PC-3 (cell line): ENCODE measurements around the gene ACADSB. TPM values are rescaled to one million over a fixed set of nuclear protein-coding genes. Genes with fewer than 3 reads are reported as not detected.

ENCODE experiments used
- ATAC-seq: fragments of 200-7000 bp; cut with Tn5 transposase; 2 replicates; pipeline ENCODE4 v1.9.1; 2020; ENCODE audit warnings: mild to moderate bottlenecking, moderate library complexity
- BruUV-seq: library from RNA; stranded (reverse); fragments of 400-500 nt; replicated peaks from 2 replicates; lab custom pipeline; 2021; lab: Mats Ljungman, UMichigan
- CTCF ChIA-PET: fragments of 300-600 bp; sonication (Branson Sonifier 250); formaldehyde crosslinking; loops from one replicate; lab custom pipeline; 2022; ENCODE audit warnings: antibody characterized with exemption; lab: Charles Lee
- POLR2A ChIA-PET: fragments of 300-600 bp; sonication (Branson Sonifier 250); formaldehyde crosslinking; loops from one replicate; lab custom pipeline; 2022; ENCODE audit warnings: antibody characterized with exemption; ENCODE audit not compliant: unreplicated experiment; lab: Charles Lee
- DNase-seq: peaks from one replicate; pipeline ENCODE4 v3.0.0-alpha.2; 2015
- H2AFZ ChIP-seq: fragments of 300-600 bp; sonication (generic); 2 replicates; pipeline ENCODE4 v1.6.0; 2016; ENCODE audit warnings: antibody characterized with exemption, low read length
- H3F3A ChIP-seq: fragments of 300-600 bp; sonication (generic); one replicate; pipeline ENCODE4 v1.6.0; 2017; ENCODE audit warnings: antibody characterized with exemption, low read length, control low read depth, mild to moderate bottlenecking; ENCODE audit not compliant: unreplicated experiment
- H3K27ac ChIP-seq: fragments of 300-600 bp; sonication (generic); 2 replicates; pipeline ENCODE4 v1.5.1; 2016; ENCODE audit warnings: mild to moderate bottlenecking, low read length
- H3K27me3 ChIP-seq: fragments of 300-600 bp; sonication (generic); 2 replicates; pipeline ENCODE4 v1.6.1; 2016; ENCODE audit warnings: low read length, mixed read lengths
- H3K36me3 ChIP-seq: fragments of 300-600 bp; sonication (generic); 2 replicates; pipeline ENCODE4 v1.6.1; 2016; ENCODE audit warnings: low read depth, mixed run types, low read length, mixed read lengths
- H3K4me1 ChIP-seq: fragments of 300-600 bp; sonication (generic); 2 replicates; pipeline ENCODE4 v1.5.1; 2016; ENCODE audit warnings: low read length; ENCODE audit not compliant: insufficient read depth
- H3K4me2 ChIP-seq: fragments of 300-600 bp; sonication (generic); 2 replicates; pipeline ENCODE4 v1.6.0; 2016; ENCODE audit warnings: low read length
- H3K4me3 ChIP-seq: fragments of 300-600 bp; sonication (generic); 2 replicates; pipeline ENCODE4 v1.5.1; 2016; ENCODE audit warnings: mild to moderate bottlenecking, low read length, mixed read lengths
- H3K79me2 ChIP-seq: fragments of 300-600 bp; sonication (generic); 2 replicates; pipeline ENCODE4 v1.6.1; 2017; ENCODE audit warnings: low read length, mixed read lengths
- H3K9ac ChIP-seq: fragments of 300-600 bp; sonication (generic); 2 replicates; pipeline ENCODE4 v1.6.0; 2016; ENCODE audit warnings: mild to moderate bottlenecking, low read length
- H3K9me2 ChIP-seq: fragments of 300-600 bp; sonication (generic); replicated peaks from 2 replicates; pipeline ENCODE4 v1.6.1; 2016; ENCODE audit warnings: mixed run types, low read length, mixed read lengths
- H3K9me3 ChIP-seq: fragments of 300-600 bp; sonication (generic); 2 replicates; pipeline ENCODE4 v1.6.1; 2016; ENCODE audit warnings: low read length, mixed read lengths
- H4K20me1 ChIP-seq: fragments of 300-600 bp; sonication (generic); 2 replicates; pipeline ENCODE4 v1.6.1; 2016; ENCODE audit warnings: low read length, mixed read lengths
- EZH2 ChIP-seq: fragments of 300-600 bp; sonication (generic); IDR thresholded peaks from one replicate; pipeline ENCODE4 v1.6.1; 2017; ENCODE audit warnings: antibody characterized with exemption, mild to moderate bottlenecking, low read length; ENCODE audit not compliant: unreplicated experiment
- EZH2phosphoT487 ChIP-seq: fragments of 300-600 bp; sonication (generic); IDR thresholded peaks from 2 replicates; pipeline ENCODE4 v1.6.1; 2018; ENCODE audit warnings: mild to moderate bottlenecking, antibody characterized with exemption, low read length, borderline replicate concordance
- intact Hi-C: fragments of 100-400 bp; cut with micrococcal nuclease; formaldehyde crosslinking; loops from 2 replicates; pipeline ENCODE4 v1.9.0; 2023
- total RNA-seq: library from RNA; depleted of rRNA; stranded (reverse); fragments of >200 nt; gene quantifications from 2 replicates; pipeline ENCODE4 v1.2.3, GENCODE V29; 2014
- TF ChIP-seq, protein P1 (sequence below): fragments of 300-600 bp; sonication (generic); conservative IDR thresholded peaks from 2 replicates; pipeline ENCODE4 v1.5.1; 2017; ENCODE audit warnings: antibody characterized with exemption, low read depth, mild to moderate bottlenecking, low read length

Gene ACADSB
- total RNA-seq, 1 experiment from 2014 or later: 3.2 TPM

DNA sequence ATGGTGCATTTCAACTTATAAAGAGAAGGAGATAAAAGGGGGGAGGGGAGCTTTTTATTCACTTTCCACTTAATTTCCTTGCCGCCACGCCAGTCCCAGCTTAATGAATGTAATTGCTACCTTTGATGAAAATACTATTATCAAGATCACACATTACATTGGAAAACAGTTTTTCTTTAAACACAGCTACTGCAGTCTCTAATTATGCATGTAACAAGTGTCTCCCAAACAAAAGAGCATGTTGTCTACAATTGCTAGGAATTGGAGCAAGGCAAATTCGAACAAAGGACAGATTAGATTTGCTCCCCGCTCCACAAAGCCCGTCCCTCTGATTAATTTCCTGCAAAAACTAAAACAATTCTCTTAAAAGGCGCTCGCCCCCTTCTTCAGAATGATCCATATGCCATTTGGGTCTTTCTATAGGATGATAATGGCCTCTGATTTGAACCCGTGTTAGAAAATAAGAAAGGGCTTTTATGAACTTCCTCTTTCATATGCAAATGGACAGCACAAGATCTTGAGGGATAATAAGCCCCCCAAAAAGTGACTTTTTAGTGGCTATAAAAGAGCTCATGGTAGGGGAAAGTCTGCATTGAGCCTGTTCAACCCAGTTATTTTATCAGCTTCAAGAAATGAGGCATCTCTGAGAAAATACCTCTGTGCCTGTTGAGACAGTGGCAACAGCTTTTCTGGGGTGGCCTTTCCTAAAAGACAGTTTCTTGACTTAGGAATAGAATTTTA, 60.6 kb downstream of the ACADSB start:
- ChIA-PET CTCF (no interaction called here), POLR2A (no interaction called here)
- no peaks in the 10 kb centered on the region for H4K20me1 ChIP-seq
- H3K9me2 ChIP-seq: no peaks in the 10 kb centered on the region
- ATAC-seq: no peak
- no peaks in the 10 kb centered on the region for H3K36me3 ChIP-seq
- no peak overlapping the region for H3K4me2 ChIP-seq
- TF ChIP-seq EZH2phosphoT487: no peak
- H3K9me3 ChIP-seq: no peaks in the 10 kb centered on the region
- intact Hi-C loops: no loop called here
- no peak overlapping the region for H3K27ac ChIP-seq
- no peaks in the 10 kb centered on the region for H3K79me2 ChIP-seq
- no TSS peak for BruUV-seq
- no peak overlapping the region for H2AFZ ChIP-seq
- H3K9ac ChIP-seq: no peak overlapping the region
- peaks cover 27% of the 10 kb centered on the region for H3K27me3 ChIP-seq
- H3K4me1 ChIP-seq: no peaks in the 10 kb centered on the region
- no peak for DNase-seq
- H3K4me3 ChIP-seq: no peak overlapping the region
- no peaks in the 10 kb centered on the region for H3F3A ChIP-seq

DNA sequence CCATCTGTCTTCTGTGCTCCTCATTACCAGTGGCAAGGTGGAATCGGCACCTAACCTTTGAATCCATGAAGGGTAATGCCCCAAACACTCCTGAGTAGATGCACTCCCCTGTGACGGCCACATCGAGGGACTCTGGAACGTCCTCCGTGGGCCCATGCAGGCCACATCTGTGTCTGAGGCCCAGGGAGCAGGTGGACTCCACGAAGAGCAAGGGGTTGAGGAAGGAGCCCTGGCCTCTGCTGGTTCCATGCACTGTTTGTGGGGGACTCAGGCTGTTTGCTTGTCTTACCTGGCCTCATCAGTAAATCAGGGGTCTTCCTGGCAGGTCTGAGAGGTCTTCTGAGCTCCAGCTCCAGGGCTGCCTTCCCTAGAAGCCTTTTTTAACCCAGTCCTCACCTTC, 64.4 kb downstream of the ACADSB start:
- Histone ChIP-seq H2AFZ (no peak overlapping the region), H3K36me3 (no peaks in the 10 kb centered on the region), H3K27ac (no peak overlapping the region), H3K9me3 (no peaks in the 10 kb centered on the region), H3K27me3 (peaks cover 17% of the 10 kb centered on the region), H3K9ac (no peak overlapping the region), H3K4me1 (no peaks in the 10 kb centered on the region), H3K79me2 (no peaks in the 10 kb centered on the region), H3K4me3 (no peak overlapping the region), H3K9me2 (no peaks in the 10 kb centered on the region), H3K4me2 (no peak overlapping the region), H3F3A (no peaks in the 10 kb centered on the region), H4K20me1 (no peaks in the 10 kb centered on the region)
- no peak for TF ChIP-seq EZH2
- TF ChIP-seq, protein P1, sequence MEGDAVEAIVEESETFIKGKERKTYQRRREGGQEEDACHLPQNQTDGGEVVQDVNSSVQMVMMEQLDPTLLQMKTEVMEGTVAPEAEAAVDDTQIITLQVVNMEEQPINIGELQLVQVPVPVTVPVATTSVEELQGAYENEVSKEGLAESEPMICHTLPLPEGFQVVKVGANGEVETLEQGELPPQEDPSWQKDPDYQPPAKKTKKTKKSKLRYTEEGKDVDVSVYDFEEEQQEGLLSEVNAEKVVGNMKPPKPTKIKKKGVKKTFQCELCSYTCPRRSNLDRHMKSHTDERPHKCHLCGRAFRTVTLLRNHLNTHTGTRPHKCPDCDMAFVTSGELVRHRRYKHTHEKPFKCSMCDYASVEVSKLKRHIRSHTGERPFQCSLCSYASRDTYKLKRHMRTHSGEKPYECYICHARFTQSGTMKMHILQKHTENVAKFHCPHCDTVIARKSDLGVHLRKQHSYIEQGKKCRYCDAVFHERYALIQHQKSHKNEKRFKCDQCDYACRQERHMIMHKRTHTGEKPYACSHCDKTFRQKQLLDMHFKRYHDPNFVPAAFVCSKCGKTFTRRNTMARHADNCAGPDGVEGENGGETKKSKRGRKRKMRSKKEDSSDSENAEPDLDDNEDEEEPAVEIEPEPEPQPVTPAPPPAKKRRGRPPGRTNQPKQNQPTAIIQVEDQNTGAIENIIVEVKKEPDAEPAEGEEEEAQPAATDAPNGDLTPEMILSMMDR: no peak
- TF ChIP-seq EZH2phosphoT487: no peak
- no TSS peak for BruUV-seq
- CTCF ChIA-PET: no interaction called here
- intact Hi-C loops: no loop called here
- no peak for DNase-seq
- no peak for ATAC-seq
- POLR2A ChIA-PET: no interaction called here

DNA sequence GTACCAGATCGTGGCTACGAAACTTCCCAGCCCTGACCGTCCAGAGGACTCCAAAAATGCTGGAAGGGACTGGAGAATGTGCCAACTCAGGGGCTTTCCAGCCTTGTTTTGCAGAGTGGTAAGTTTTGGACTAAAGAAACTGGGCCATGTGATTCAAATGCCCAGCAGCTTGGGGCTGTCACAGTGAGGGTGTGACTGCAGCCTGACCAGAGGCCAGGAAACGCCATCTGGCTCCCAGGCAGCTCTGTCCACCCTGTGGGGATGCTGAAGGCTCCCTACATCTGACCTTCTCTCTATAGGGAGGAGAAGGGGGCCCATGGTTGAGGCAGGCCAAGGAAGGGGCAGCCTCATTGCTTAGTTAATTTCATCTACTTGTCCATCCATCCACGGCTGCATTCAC, 65.4 kb downstream of the ACADSB start:
- Histone ChIP-seq H3K4me3 (no peak overlapping the region), H3K27ac (no peak overlapping the region), H3K9me3 (no peaks in the 10 kb centered on the region), H3K9me2 (no peaks in the 10 kb centered on the region), H3F3A (no peaks in the 10 kb centered on the region), H4K20me1 (no peaks in the 10 kb centered on the region), H3K27me3 (peaks cover 15% of the 10 kb centered on the region), H3K4me1 (no peaks in the 10 kb centered on the region), H3K9ac (no peak overlapping the region), H3K79me2 (no peaks in the 10 kb centered on the region), H2AFZ (no peak overlapping the region), H3K36me3 (no peaks in the 10 kb centered on the region), H3K4me2 (no peak overlapping the region)
- no peak for DNase-seq
- ATAC-seq: no peak
- ChIA-PET POLR2A (no interaction called here), CTCF (no interaction called here)
- TF ChIP-seq, protein P1: no peak
- TF ChIP-seq EZH2 (no peak), EZH2phosphoT487 (no peak)
- intact Hi-C loops: no loop called here
- BruUV-seq: no TSS peak
